ENCODE data around the gene ACTA2.
"Not testable (repeated sequence)": the region's sequence is repeated elsewhere in the genome, so short reads cannot be mapped to it uniquely, and the experiment has no call there.

Gene ACTA2

GRCh38 chr10:88949051-88949450 is 3.5 kb downstream of the ACTA2 start:
- no peak for FAIRE-seq

GRCh38 chr10:88946965-88947590 is 5.5 kb downstream of the ACTA2 start:
- FAIRE-seq: no peak

GRCh38 chr10:88946200-88946599 is 6.4 kb downstream of the ACTA2 start:
- no peak for FAIRE-seq

- FAIRE-seq: no peak
These were observed 7.8 kb downstream of the ACTA2 start for GRCh38 chr10:88944813-88945212.

GRCh38 chr10:88943778-88944177 is 8.8 kb downstream of the ACTA2 start:
- no peak for FAIRE-seq

- no peak for FAIRE-seq
These were observed 11.5 kb downstream of the ACTA2 start for GRCh38 chr10:88941026-88941425.

- no peak for FAIRE-seq
These were observed 13.6 kb downstream of the ACTA2 start for GRCh38 chr10:88938938-88939337.

- no peak for FAIRE-seq
These were observed 14.5 kb downstream of the ACTA2 start for GRCh38 chr10:88938039-88938438.

- FAIRE-seq: no peak
These were observed 15.9 kb downstream of the ACTA2 start for GRCh38 chr10:88936656-88937055.

GRCh38 chr10:88934900-88935672 is 17.5 kb downstream of the ACTA2 start:
- FAIRE-seq: peak; percentile 71

GRCh38 chr10:88933564-88933963 is 19.0 kb downstream of the ACTA2 start:
- FAIRE-seq: no peak

GRCh38 chr10:88932539-88933256 is 19.9 kb downstream of the ACTA2 start:
- FAIRE-seq: peak; percentile 89

- FAIRE-seq: not testable (repeated sequence)
These were observed 20.5 kb downstream of the ACTA2 start for GRCh38 chr10:88932029-88932428.

- FAIRE-seq: no peak
These were observed 21.0 kb downstream of the ACTA2 start for GRCh38 chr10:88931548-88931947.

- FAIRE-seq: peak; percentile 4
These were observed 24.3 kb downstream of the ACTA2 start for GRCh38 chr10:88928254-88928653.

GRCh38 chr10:88927416-88927690 is 25.2 kb downstream of the ACTA2 start:
- FAIRE-seq: no peak

- FAIRE-seq: peak; percentile 99
These were observed 25.8 kb downstream of the ACTA2 start for GRCh38 chr10:88926566-88927415.

GRCh38 chr10:88923520-88923919 is 29.1 kb downstream of the ACTA2 start:
- FAIRE-seq: no peak

- FAIRE-seq: no peak
These were observed 30.5 kb downstream of the ACTA2 start for GRCh38 chr10:88922041-88922440.

GRCh38 chr10:88920986-88921593 is 31.5 kb downstream of the ACTA2 start:
- no peak for FAIRE-seq

- FAIRE-seq: no peak
These were observed 32.4 kb downstream of the ACTA2 start for GRCh38 chr10:88920198-88920597.

- peak; percentile 88 for FAIRE-seq
These were observed 33.5 kb downstream of the ACTA2 start for GRCh38 chr10:88919041-88919440.
